PC-9 (cell line): ENCODE results near the gene TOX2.

Experiments
- CTCF ChIP-seq: fragments of 200-600 bp; sonication (generic); conservative IDR thresholded peaks from 2 replicates; pipeline ENCODE4 v1.6.1; 2017; ENCODE audit warnings: mixed run types, antibody characterized with exemption, mild to moderate bottlenecking, moderate library complexity
- EZH2 ChIP-seq: fragments of 200-600 bp; sonication (generic); IDR thresholded peaks from 2 replicates; pipeline ENCODE4 v1.8.0; 2017; ENCODE audit warnings: antibody characterized with exemption, low read depth

- TF ChIP-seq CTCF (no peak), EZH2 (no peak)
These were observed 53.8 kb downstream of the TOX2 start for GRCh38 chr20:43968341-43969000.
